Neutrophil (primary cell): ENCODE measurements around the gene NBEA.

ENCODE experiments used
- H3K27ac ChIP-seq: fragments of 200-600 bp; sonication (generic); 2 replicates; pipeline ENCODE4 v1.5.1; 2016; ENCODE audit warnings: mild to moderate bottlenecking, moderate library complexity
- H3K27me3 ChIP-seq: fragments of 200-600 bp; sonication (generic); 2 replicates; pipeline ENCODE4 v1.6.0; 2016; ENCODE audit warnings: mild to moderate bottlenecking
- H3K36me3 ChIP-seq: fragments of 200-600 bp; sonication (generic); 2 replicates; pipeline ENCODE4 v1.5.1; 2017
- H3K4me1 ChIP-seq, 2 experiments: fragments of 200-600 bp in 1 of 2; sonication (generic) in 1 of 2; 1 replicate in 1 of 2; 2 replicates in 1 of 2; pipeline versions ENCODE4 v1.5.1 to v1.6.1; 2013 to 2016; ENCODE audit warnings: low read depth in 1 of 2, low read length in 1 of 2, mild to moderate bottlenecking in 1 of 2, moderate library complexity in 1 of 2; ENCODE audit not compliant: control insufficient read depth in 1 of 2, insufficient read depth in 1 of 2
- H3K4me3 ChIP-seq, 2 experiments: fragments of 200-600 bp in 1 of 2; sonication (generic) in 1 of 2; 1 replicate in 1 of 2; 2 replicates in 1 of 2; pipeline ENCODE4 v1.5.1; 2013 to 2016; ENCODE audit warnings: low read depth in 1 of 2, low read length in 1 of 2, mild to moderate bottlenecking in 1 of 2, moderate library complexity in 1 of 2
- H3K9me3 ChIP-seq: fragments of 200-600 bp; sonication (generic); 2 replicates; pipeline ENCODE4 v1.5.1; 2016
- CTCF ChIP-seq: fragments of 200-600 bp; sonication (generic); IDR thresholded peaks from 2 replicates; pipeline ENCODE4 v1.5.1; 2016; ENCODE audit warnings: antibody characterized with exemption

Gene NBEA

GRCh38 chr13:35530581-35530980 is 588.5 kb downstream of the NBEA start:
- H3K4me3 ChIP-seq: no peak overlapping the region
- H3K27me3 ChIP-seq: no peaks in the 10 kb centered on the region
- no peaks in the 10 kb centered on the region for H3K36me3 ChIP-seq
- no peaks in the 10 kb centered on the region for H3K4me1 ChIP-seq
- H3K27ac ChIP-seq: no peak overlapping the region
- no peak for TF ChIP-seq CTCF
- no peaks in the 10 kb centered on the region for H3K9me3 ChIP-seq

GRCh38 chr13:35531526-35531925 is 589.5 kb downstream of the NBEA start:
- Histone ChIP-seq H3K9me3 (no peaks in the 10 kb centered on the region), H3K4me3 (no peak overlapping the region), H3K27ac (no peak overlapping the region), H3K36me3 (no peaks in the 10 kb centered on the region), H3K4me1 (no peaks in the 10 kb centered on the region), H3K27me3 (no peaks in the 10 kb centered on the region)
- no peak for TF ChIP-seq CTCF

- Histone ChIP-seq H3K27ac (no peak overlapping the region), H3K36me3 (no peaks in the 10 kb centered on the region), H3K4me3 (no peak overlapping the region), H3K9me3 (no peaks in the 10 kb centered on the region), H3K4me1 (no peaks in the 10 kb centered on the region), H3K27me3 (no peaks in the 10 kb centered on the region)
- no peak for TF ChIP-seq CTCF
Observed at GRCh38 chr13:35534343-35534742, 592.3 kb downstream of the NBEA start.

GRCh38 chr13:35548790-35549189 is 606.7 kb downstream of the NBEA start:
- Histone ChIP-seq H3K9me3 (no peaks in the 10 kb centered on the region), H3K36me3 (no peaks in the 10 kb centered on the region), H3K27ac (no peak overlapping the region), H3K4me1 (no peaks in the 10 kb centered on the region), H3K27me3 (no peaks in the 10 kb centered on the region), H3K4me3 (no peak overlapping the region)
- no peak for TF ChIP-seq CTCF

- no peak overlapping the region for H3K4me3 ChIP-seq
- no peaks in the 10 kb centered on the region for H3K4me1 ChIP-seq
- H3K9me3 ChIP-seq: no peaks in the 10 kb centered on the region
- H3K36me3 ChIP-seq: no peaks in the 10 kb centered on the region
- no peak for TF ChIP-seq CTCF
- H3K27ac ChIP-seq: no peak overlapping the region
- no peaks in the 10 kb centered on the region for H3K27me3 ChIP-seq
Observed at GRCh38 chr13:35549481-35549880, 607.4 kb downstream of the NBEA start.
